Panc1 (cell line): Measurements from ENCODE around the gene NAA11. TPM values are rescaled to one million over a fixed set of nuclear protein-coding genes. Genes with fewer than 3 reads are reported as not detected.

ENCODE experiments used
- ATAC-seq: fragments of 200-7000 bp; cut with Tn5 transposase; 2 replicates; pipeline ENCODE4 v1.9.1; 2020; ENCODE audit warnings: mild to moderate bottlenecking, moderate library complexity
- BruUV-seq: library from RNA; stranded (reverse); fragments of 400-500 nt; replicated peaks from 2 replicates; lab custom pipeline; 2021; lab: Mats Ljungman, UMichigan
- CTCF ChIA-PET: fragments of 300-600 bp; sonication (Branson Sonifier 250); formaldehyde crosslinking; loops from one replicate; lab custom pipeline; 2022; ENCODE audit warnings: antibody characterized with exemption; lab: Charles Lee
- POLR2A ChIA-PET: fragments of 300-600 bp; sonication (Branson Sonifier 250); formaldehyde crosslinking; loops from one replicate; lab custom pipeline; 2022; ENCODE audit warnings: antibody characterized with exemption; lab: Charles Lee
- DNase-seq: peaks from one replicate; pipeline ENCODE4 v3.0.0-alpha.2; 2010; ENCODE audit warnings: low read depth, low spot score
- H3K27ac ChIP-seq: 2 replicates; pipeline ENCODE4 v1.5.1; 2011; ENCODE audit warnings: mild to moderate bottlenecking, low read length, inconsistent platforms
- H3K27me3 ChIP-seq: fragments of 200-500 bp; sonication (Bioruptor generic); 2 replicates; pipeline ENCODE4 v1.6.0; 2014; ENCODE audit warnings: low read length, inconsistent platforms; ENCODE audit not compliant: control insufficient read depth, insufficient read depth
- H3K36me3 ChIP-seq: fragments of 200-500 bp; sonication (Bioruptor generic); 2 replicates; pipeline ENCODE4 v1.5.1; 2014; ENCODE audit warnings: inconsistent platforms, mild to moderate bottlenecking, low read length, moderate library complexity; ENCODE audit not compliant: control insufficient read depth, insufficient read depth
- H3K4me1 ChIP-seq: 2 replicates; pipeline ENCODE4 v1.5.1; 2011; ENCODE audit warnings: inconsistent platforms, mild to moderate bottlenecking, low read length, moderate library complexity; ENCODE audit not compliant: control insufficient read depth, insufficient read depth
- H3K4me3 ChIP-seq, 2 experiments: 2 replicates each; pipeline ENCODE4 v1.5.1; 2011 to 2012; ENCODE audit warnings: low read depth in 2 of 2, low read length in 2 of 2, mild to moderate bottlenecking in 2 of 2, inconsistent platforms in 1 of 2, moderate library complexity in 1 of 2
- H3K9me3 ChIP-seq: fragments of 200-500 bp; sonication (Bioruptor generic); 2 replicates; pipeline ENCODE4 v1.5.1; 2014; ENCODE audit warnings: low read depth, mild to moderate bottlenecking, inconsistent platforms, low read length, moderate library complexity; ENCODE audit not compliant: control insufficient read depth, insufficient read depth
- POLR2AphosphoS5 ChIP-seq: IDR thresholded peaks from 2 replicates; pipeline ENCODE4 v1.6.1; 2012; ENCODE audit warnings: mild to moderate bottlenecking, low read depth, low read length, moderate library complexity
- SIN3A ChIP-seq: IDR thresholded peaks from 2 replicates; pipeline ENCODE4 v1.6.1; 2012; ENCODE audit warnings: low read depth, mild to moderate bottlenecking, low read length, moderate library complexity, borderline replicate concordance; ENCODE audit not compliant: insufficient read depth
- TCF7L2 ChIP-seq: IDR thresholded peaks from 2 replicates; pipeline ENCODE4 v1.6.1; 2011; ENCODE audit warnings: mild to moderate bottlenecking, low read depth, low read length, inconsistent platforms
- in situ Hi-C: cut with HindIII; loops from 2 replicates; pipeline ENCODE4 v1.10.0; 2016; ENCODE audit warnings: low sequenced_read_pairs, low pct_unique_long_range_greater_than_20kb
- intact Hi-C: fragments of 100-400 bp; cut with micrococcal nuclease; formaldehyde crosslinking; loops from one replicate; pipeline ENCODE4 v1.10.0; 2022; ENCODE audit not compliant: unreplicated experiment
- total RNA-seq: library from RNA; stranded (reverse); gene quantifications from one replicate; pipeline ENCODE4 v1.2.1, GENCODE V29; 2021; ENCODE audit not compliant: unreplicated experiment
- TF ChIP-seq, protein P1 (sequence below): fragments of 450-650 bp; IDR thresholded peaks from 2 replicates; pipeline ENCODE4 v1.5.1; 2017; ENCODE audit warnings: mild to moderate bottlenecking
- TF ChIP-seq, protein P2 (sequence below), 2 experiments: IDR thresholded peaks; 2 replicates each; pipeline ENCODE4 v1.6.1; 2011 to 2012; ENCODE audit warnings: low read depth in 2 of 2, control low read depth in 1 of 2, low read length in 1 of 2, mild to moderate bottlenecking in 1 of 2, moderate library complexity in 1 of 2; ENCODE audit not compliant: insufficient read depth in 1 of 2

Gene NAA11
- total RNA-seq, 1 experiment from 2014 or later: not detected

DNA sequence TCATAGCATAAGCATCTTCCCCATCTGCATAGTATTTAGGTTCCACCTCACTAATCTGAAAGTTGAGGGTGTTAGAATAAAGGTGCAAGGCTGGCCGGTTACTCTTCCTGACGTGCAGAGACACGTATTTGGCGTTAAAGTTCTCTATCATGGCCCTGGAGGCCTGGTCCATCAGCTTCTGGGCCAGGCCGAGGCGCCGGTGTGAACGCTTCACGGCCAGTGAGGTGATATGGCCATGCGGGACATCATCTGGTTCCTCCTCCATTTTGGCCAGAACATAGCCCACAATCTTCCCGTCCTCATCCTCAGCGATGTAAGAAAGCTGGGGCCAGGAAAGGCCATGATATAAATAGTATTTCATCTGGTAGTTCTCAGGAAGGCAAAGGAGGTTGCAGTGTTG is 425 bp downstream of the NAA11 start:
- in situ Hi-C loops (no loop called here), intact Hi-C loops (no loop called here)
- TF ChIP-seq, protein P1, sequence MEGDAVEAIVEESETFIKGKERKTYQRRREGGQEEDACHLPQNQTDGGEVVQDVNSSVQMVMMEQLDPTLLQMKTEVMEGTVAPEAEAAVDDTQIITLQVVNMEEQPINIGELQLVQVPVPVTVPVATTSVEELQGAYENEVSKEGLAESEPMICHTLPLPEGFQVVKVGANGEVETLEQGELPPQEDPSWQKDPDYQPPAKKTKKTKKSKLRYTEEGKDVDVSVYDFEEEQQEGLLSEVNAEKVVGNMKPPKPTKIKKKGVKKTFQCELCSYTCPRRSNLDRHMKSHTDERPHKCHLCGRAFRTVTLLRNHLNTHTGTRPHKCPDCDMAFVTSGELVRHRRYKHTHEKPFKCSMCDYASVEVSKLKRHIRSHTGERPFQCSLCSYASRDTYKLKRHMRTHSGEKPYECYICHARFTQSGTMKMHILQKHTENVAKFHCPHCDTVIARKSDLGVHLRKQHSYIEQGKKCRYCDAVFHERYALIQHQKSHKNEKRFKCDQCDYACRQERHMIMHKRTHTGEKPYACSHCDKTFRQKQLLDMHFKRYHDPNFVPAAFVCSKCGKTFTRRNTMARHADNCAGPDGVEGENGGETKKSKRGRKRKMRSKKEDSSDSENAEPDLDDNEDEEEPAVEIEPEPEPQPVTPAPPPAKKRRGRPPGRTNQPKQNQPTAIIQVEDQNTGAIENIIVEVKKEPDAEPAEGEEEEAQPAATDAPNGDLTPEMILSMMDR: no peak
- BruUV-seq: no TSS peak
- no peak overlapping the region for H3K27ac ChIP-seq
- H3K9me3 ChIP-seq: no peaks in the 10 kb centered on the region
- DNase-seq: no peak
- ATAC-seq: no peak
- ChIA-PET POLR2A (no interaction called here), CTCF (no interaction called here)
- H3K36me3 ChIP-seq: no peaks in the 10 kb centered on the region
- no peak overlapping the region for H3K4me3 ChIP-seq
- H3K4me1 ChIP-seq: no peaks in the 10 kb centered on the region
- H3K27me3 ChIP-seq: no peaks in the 10 kb centered on the region

DNA sequence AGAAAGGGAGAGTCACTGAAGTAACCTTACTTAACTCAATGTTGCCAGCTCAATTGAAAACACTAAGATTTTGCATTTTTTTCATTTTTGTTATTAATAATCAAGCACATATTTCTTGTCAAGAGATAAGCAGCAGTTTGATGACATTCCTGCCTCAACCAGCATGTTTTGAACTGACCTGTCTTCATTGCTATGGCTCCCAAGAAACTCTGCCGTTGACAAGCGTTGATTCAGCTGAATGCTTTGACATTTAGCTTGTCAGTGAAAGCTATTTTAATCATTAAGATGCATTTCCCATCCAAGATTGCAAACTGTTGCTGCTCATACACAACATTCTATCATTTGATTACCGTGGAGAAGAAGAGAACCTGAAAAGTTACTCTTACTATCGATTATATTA is 5.9 kb downstream of the NAA11 start:
- no peak for ATAC-seq
- TF ChIP-seq, protein P2, sequence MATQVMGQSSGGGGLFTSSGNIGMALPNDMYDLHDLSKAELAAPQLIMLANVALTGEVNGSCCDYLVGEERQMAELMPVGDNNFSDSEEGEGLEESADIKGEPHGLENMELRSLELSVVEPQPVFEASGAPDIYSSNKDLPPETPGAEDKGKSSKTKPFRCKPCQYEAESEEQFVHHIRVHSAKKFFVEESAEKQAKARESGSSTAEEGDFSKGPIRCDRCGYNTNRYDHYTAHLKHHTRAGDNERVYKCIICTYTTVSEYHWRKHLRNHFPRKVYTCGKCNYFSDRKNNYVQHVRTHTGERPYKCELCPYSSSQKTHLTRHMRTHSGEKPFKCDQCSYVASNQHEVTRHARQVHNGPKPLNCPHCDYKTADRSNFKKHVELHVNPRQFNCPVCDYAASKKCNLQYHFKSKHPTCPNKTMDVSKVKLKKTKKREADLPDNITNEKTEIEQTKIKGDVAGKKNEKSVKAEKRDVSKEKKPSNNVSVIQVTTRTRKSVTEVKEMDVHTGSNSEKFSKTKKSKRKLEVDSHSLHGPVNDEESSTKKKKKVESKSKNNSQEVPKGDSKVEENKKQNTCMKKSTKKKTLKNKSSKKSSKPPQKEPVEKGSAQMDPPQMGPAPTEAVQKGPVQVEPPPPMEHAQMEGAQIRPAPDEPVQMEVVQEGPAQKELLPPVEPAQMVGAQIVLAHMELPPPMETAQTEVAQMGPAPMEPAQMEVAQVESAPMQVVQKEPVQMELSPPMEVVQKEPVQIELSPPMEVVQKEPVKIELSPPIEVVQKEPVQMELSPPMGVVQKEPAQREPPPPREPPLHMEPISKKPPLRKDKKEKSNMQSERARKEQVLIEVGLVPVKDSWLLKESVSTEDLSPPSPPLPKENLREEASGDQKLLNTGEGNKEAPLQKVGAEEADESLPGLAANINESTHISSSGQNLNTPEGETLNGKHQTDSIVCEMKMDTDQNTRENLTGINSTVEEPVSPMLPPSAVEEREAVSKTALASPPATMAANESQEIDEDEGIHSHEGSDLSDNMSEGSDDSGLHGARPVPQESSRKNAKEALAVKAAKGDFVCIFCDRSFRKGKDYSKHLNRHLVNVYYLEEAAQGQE (IDR thresholded peaks at IDR 0.05; ENCODE audit: insufficient read depth in 1 of 2, low read depth in 2 of 2, low read length in 1 of 2): no peak
- TF ChIP-seq POLR2AphosphoS5 (no peak), TCF7L2 (no peak), SIN3A (no peak)
- TF ChIP-seq, protein P1: no peak

DNA sequence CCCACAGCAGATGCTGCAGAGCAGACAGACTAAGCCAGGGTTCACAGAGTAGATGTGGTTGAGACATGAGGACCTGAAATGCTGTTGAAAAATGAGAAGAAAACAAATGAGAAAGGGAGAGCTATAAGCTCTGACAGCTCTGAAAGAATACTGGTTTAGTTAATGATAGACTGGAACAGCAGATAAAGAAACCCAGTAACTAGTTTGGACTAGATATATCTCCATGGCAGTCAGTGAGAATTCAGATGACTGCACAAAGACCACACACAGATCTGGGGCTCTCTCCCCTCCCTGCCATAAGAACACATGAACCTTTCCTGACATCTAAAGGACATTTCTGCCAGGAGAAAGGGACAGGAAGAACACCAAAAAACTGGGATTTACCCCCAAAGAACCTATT is 8.2 kb downstream of the NAA11 start:
- H3K36me3 ChIP-seq: no peaks in the 10 kb centered on the region
- CTCF ChIA-PET: no interaction called here
- H3K27me3 ChIP-seq: no peaks in the 10 kb centered on the region
- POLR2A ChIA-PET: no interaction called here
- in situ Hi-C loops: no loop called here
- intact Hi-C loops: no loop called here
- TF ChIP-seq, protein P1: no peak
- TF ChIP-seq, protein P2 (IDR thresholded peaks at IDR 0.05; ENCODE audit: insufficient read depth in 1 of 2, low read depth in 2 of 2, low read length in 1 of 2): no peak
- no peak for TF ChIP-seq POLR2AphosphoS5
- TF ChIP-seq TCF7L2: no peak
- TF ChIP-seq SIN3A: no peak
- no peak overlapping the region for H3K4me3 ChIP-seq
- no peaks in the 10 kb centered on the region for H3K4me1 ChIP-seq
- no peak overlapping the region for H3K27ac ChIP-seq
- ATAC-seq (no peak), DNase-seq (no peak)
- no peaks in the 10 kb centered on the region for H3K9me3 ChIP-seq
- no TSS peak for BruUV-seq

More for the DNA sequence above, 5.9 kb downstream of the NAA11 start:
- intact Hi-C loops: no loop called here
- ChIA-PET POLR2A (no interaction called here), CTCF (no interaction called here)
- DNase-seq: no peak
- H3K4me1 ChIP-seq: no peaks in the 10 kb centered on the region
- no TSS peak for BruUV-seq
- H3K27me3 ChIP-seq: no peaks in the 10 kb centered on the region
- H3K27ac ChIP-seq: no peak overlapping the region
- in situ Hi-C loops: no loop called here
- H3K4me3 ChIP-seq: no peak overlapping the region
- no peaks in the 10 kb centered on the region for H3K36me3 ChIP-seq
- H3K9me3 ChIP-seq: no peaks in the 10 kb centered on the region
